LNCaP clone FGC (cell line): ENCODE measurements around the gene WNT3A.

ENCODE experiments used
- DNase-seq: peaks from one replicate; pipeline ENCODE4 v3.0.0-alpha.2; 2011; ENCODE audit warnings: low read depth
- H3K4me3 ChIP-seq: 2 replicates; pipeline ENCODE4 v1.5.1; 2011; ENCODE audit warnings: mild to moderate bottlenecking, low read depth, low read length, control low read depth
- CTCF ChIP-seq: IDR thresholded peaks from 2 replicates; pipeline ENCODE4 v1.5.1; 2012; ENCODE audit warnings: mild to moderate bottlenecking; ENCODE audit not compliant: control insufficient read depth, insufficient read depth; ENCODE audit errors: extremely low read depth

The WNT3A gene

GRCh38 chr1:228075801-228076271, 69.0 kb downstream of the WNT3A start:
- no peak for TF ChIP-seq CTCF
- H3K4me3 ChIP-seq, result no peak overlapping the region
- DNase-seq, result no peak

- DNase-seq, result no peak
- TF ChIP-seq CTCF, result no peak
- no peak overlapping the region for H3K4me3 ChIP-seq
Observed at GRCh38 chr1:228076796-228077430, 70.1 kb downstream of the WNT3A start.

GRCh38 chr1:228077565-228078330, 71.0 kb downstream of the WNT3A start:
- TF ChIP-seq CTCF, result no peak
- no peak for DNase-seq
- H3K4me3 ChIP-seq, result no peak overlapping the region

- no peak for TF ChIP-seq CTCF
- no peak for DNase-seq
- no peak overlapping the region for H3K4me3 ChIP-seq
Observed at GRCh38 chr1:228079013-228079412, 72.2 kb downstream of the WNT3A start.

GRCh38 chr1:228079601-228080263, 72.9 kb downstream of the WNT3A start:
- TF ChIP-seq CTCF, result no peak
- no peak for DNase-seq
- no peak overlapping the region for H3K4me3 ChIP-seq

GRCh38 chr1:228081144-228081543, 74.3 kb downstream of the WNT3A start:
- TF ChIP-seq CTCF, result no peak
- H3K4me3 ChIP-seq, result peak overlapping the region; percentile 97
- no peak for DNase-seq
